Stimulated activated CD4-positive, alpha-beta T cell treated with anti-CD3 and anti-CD28 coated beads, TNF-alpha, amount 100 ng/mL, for 48 hours (primary cell): ENCODE measurements around the gene ZIC5.
"Not testable (repeated sequence)": the region's sequence is repeated elsewhere in the genome, so short reads cannot be mapped to it uniquely, and the experiment has no call there.

ENCODE experiments used
- DNase-seq, 3 donors: peaks; one replicate each; pipeline ENCODE4 v3.0.0-alpha.2; 2020; ENCODE audit warnings: low read depth in 3 of 3

ZIC5 gene

GRCh38 chr13:99959540-99960230 lies 11.9 kb downstream of the ZIC5 start:
- DNase-seq = no peak

- no peak for DNase-seq
These were observed 12.4 kb downstream of the ZIC5 start for GRCh38 chr13:99959127-99959539.

GRCh38 chr13:99958406-99959126 lies 13.0 kb downstream of the ZIC5 start:
- no peak for DNase-seq

- DNase-seq = no peak
These were observed 14.9 kb downstream of the ZIC5 start for GRCh38 chr13:99956473-99957349.

- no peak for DNase-seq
These were observed 15.7 kb downstream of the ZIC5 start for GRCh38 chr13:99955747-99956472.

- DNase-seq = no peak
These were observed 16.3 kb downstream of the ZIC5 start for GRCh38 chr13:99955107-99955746.

- no peak for DNase-seq
These were observed 18.3 kb downstream of the ZIC5 start for GRCh38 chr13:99953138-99953755.

- DNase-seq = not testable (repeated sequence)
These were observed 19.9 kb downstream of the ZIC5 start for GRCh38 chr13:99951666-99952065.

- DNase-seq = no peak
These were observed 21.7 kb downstream of the ZIC5 start for GRCh38 chr13:99949679-99950413.

- DNase-seq = no peak
These were observed 22.5 kb downstream of the ZIC5 start for GRCh38 chr13:99948907-99949678.

- DNase-seq = no peak
These were observed 23.2 kb downstream of the ZIC5 start for GRCh38 chr13:99948411-99948810.

- DNase-seq = no peak
These were observed 23.9 kb downstream of the ZIC5 start for GRCh38 chr13:99947666-99948065.

- not testable (repeated sequence) for DNase-seq
These were observed 26.1 kb downstream of the ZIC5 start for GRCh38 chr13:99945515-99945914.

GRCh38 chr13:99944606-99945005 lies 27.0 kb downstream of the ZIC5 start:
- no peak for DNase-seq

GRCh38 chr13:99944102-99944501 lies 27.5 kb downstream of the ZIC5 start:
- DNase-seq = no peak

- DNase-seq = no peak
These were observed 29.7 kb downstream of the ZIC5 start for GRCh38 chr13:99941911-99942310.

GRCh38 chr13:99941086-99941485 lies 30.5 kb downstream of the ZIC5 start:
- DNase-seq = no peak

- no peak for DNase-seq
These were observed 32.9 kb downstream of the ZIC5 start for GRCh38 chr13:99938635-99939034.

GRCh38 chr13:99935772-99936171 lies 35.8 kb downstream of the ZIC5 start:
- no peak for DNase-seq
